ENCODE measurements around the gene MAP4K2. TPM values are rescaled to one million over a fixed set of nuclear protein-coding genes. Genes with fewer than 3 reads are reported as not detected.

The MAP4K2 gene
- total and polyA plus RNA-seq, 2 of the 8 experiments (the other 6 are each of a cell fraction or from before 2014, with no cell fraction given), result 20.1 to 20.7 TPM

DNA sequence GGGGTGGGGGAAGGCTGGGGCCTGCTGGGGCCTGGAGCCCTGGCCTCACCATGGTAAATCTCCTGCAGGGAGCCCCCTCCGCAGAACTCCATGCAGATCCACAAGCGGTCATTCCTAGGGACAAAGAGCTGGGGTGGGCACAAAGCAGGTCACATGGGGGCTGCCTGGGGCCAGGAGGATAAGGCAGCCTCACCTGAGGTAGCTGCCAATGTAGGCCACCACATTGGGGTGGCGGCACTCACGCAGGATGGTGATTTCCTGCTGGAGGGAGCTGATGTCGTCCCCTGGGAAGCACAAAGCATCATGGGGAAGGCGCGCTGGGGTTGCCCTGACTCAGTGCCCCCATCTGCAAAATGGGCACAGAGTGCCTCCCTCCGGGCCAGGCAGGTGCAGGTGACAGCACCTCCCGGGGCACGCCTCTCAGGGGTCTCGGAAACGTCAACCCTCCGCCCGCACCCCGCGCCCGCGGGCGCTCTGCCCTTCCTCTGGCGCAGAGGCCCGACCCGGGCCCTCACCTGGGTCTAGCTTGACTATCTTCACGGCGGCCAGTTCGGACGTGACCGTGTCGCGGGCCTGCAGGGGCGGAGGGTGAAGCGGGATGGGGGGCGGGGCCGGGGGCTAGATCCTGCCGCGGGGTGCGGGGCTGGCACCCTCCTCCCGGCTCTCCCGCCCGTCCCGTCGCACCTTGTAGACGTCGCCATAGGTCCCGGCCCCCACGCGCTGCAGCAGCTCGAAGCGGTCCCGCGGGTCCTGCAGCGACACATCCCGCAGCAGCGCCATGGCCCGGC is 450 bp downstream of the MAP4K2 start (continued):
- TF ChIP-seq, protein P1, sequence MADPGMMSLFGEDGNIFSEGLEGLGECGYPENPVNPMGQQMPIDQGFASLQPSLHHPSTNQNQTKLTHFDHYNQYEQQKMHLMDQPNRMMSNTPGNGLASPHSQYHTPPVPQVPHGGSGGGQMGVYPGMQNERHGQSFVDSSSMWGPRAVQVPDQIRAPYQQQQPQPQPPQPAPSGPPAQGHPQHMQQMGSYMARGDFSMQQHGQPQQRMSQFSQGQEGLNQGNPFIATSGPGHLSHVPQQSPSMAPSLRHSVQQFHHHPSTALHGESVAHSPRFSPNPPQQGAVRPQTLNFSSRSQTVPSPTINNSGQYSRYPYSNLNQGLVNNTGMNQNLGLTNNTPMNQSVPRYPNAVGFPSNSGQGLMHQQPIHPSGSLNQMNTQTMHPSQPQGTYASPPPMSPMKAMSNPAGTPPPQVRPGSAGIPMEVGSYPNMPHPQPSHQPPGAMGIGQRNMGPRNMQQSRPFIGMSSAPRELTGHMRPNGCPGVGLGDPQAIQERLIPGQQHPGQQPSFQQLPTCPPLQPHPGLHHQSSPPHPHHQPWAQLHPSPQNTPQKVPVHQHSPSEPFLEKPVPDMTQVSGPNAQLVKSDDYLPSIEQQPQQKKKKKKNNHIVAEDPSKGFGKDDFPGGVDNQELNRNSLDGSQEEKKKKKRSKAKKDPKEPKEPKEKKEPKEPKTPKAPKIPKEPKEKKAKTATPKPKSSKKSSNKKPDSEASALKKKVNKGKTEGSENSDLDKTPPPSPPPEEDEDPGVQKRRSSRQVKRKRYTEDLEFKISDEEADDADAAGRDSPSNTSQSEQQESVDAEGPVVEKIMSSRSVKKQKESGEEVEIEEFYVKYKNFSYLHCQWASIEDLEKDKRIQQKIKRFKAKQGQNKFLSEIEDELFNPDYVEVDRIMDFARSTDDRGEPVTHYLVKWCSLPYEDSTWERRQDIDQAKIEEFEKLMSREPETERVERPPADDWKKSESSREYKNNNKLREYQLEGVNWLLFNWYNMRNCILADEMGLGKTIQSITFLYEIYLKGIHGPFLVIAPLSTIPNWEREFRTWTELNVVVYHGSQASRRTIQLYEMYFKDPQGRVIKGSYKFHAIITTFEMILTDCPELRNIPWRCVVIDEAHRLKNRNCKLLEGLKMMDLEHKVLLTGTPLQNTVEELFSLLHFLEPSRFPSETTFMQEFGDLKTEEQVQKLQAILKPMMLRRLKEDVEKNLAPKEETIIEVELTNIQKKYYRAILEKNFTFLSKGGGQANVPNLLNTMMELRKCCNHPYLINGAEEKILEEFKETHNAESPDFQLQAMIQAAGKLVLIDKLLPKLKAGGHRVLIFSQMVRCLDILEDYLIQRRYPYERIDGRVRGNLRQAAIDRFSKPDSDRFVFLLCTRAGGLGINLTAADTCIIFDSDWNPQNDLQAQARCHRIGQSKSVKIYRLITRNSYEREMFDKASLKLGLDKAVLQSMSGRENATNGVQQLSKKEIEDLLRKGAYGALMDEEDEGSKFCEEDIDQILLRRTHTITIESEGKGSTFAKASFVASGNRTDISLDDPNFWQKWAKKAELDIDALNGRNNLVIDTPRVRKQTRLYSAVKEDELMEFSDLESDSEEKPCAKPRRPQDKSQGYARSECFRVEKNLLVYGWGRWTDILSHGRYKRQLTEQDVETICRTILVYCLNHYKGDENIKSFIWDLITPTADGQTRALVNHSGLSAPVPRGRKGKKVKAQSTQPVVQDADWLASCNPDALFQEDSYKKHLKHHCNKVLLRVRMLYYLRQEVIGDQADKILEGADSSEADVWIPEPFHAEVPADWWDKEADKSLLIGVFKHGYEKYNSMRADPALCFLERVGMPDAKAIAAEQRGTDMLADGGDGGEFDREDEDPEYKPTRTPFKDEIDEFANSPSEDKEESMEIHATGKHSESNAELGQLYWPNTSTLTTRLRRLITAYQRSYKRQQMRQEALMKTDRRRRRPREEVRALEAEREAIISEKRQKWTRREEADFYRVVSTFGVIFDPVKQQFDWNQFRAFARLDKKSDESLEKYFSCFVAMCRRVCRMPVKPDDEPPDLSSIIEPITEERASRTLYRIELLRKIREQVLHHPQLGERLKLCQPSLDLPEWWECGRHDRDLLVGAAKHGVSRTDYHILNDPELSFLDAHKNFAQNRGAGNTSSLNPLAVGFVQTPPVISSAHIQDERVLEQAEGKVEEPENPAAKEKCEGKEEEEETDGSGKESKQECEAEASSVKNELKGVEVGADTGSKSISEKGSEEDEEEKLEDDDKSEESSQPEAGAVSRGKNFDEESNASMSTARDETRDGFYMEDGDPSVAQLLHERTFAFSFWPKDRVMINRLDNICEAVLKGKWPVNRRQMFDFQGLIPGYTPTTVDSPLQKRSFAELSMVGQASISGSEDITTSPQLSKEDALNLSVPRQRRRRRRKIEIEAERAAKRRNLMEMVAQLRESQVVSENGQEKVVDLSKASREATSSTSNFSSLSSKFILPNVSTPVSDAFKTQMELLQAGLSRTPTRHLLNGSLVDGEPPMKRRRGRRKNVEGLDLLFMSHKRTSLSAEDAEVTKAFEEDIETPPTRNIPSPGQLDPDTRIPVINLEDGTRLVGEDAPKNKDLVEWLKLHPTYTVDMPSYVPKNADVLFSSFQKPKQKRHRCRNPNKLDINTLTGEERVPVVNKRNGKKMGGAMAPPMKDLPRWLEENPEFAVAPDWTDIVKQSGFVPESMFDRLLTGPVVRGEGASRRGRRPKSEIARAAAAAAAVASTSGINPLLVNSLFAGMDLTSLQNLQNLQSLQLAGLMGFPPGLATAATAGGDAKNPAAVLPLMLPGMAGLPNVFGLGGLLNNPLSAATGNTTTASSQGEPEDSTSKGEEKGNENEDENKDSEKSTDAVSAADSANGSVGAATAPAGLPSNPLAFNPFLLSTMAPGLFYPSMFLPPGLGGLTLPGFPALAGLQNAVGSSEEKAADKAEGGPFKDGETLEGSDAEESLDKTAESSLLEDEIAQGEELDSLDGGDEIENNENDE (IDR thresholded peaks at IDR 0.05; ENCODE audit: insufficient replicate concordance, low read length), result no peak
- TF ChIP-seq POLR2A (IDR thresholded peaks at IDR 0.05; ENCODE audit: control extremely low read depth in 1 of 2, low read depth in 2 of 2, low read length in 2 of 2) (no peak), TAF1 (IDR thresholded peaks at IDR 0.05; ENCODE audit: low read depth, low read length) (no peak), JUND (IDR thresholded peaks at IDR 0.05; ENCODE audit: low read length) (no peak), KDM4A (IDR thresholded peaks at IDR 0.05; ENCODE audit: low read depth, low read length, severe bottlenecking) (peak; percentile 58), RBBP5 (IDR thresholded peaks at IDR 0.05; ENCODE audit: borderline replicate concordance, low read depth, low read length) (0 out of 2 replicates have a peak, but pooled peaks have one; percentile 8)

All from H1 (cell line).